ENCODE results near the gene WNT11.

Gene WNT11

GRCh38 chr11:76225122-76225611, 18.9 kb upstream of the WNT11 start:
- H3K4me3 ChIP-seq (ENCODE audit: insufficient read length, low read depth), result no peak overlapping the region
- TF ChIP-seq SUZ12 (IDR thresholded peaks at IDR 0.05; ENCODE audit: extremely low read depth, insufficient read depth, insufficient read length) (no peak), YY1 (IDR thresholded peaks at IDR 0.05; ENCODE audit: insufficient read depth, insufficient read length) (no peak), ZNF274 (IDR thresholded peaks at IDR 0.05; ENCODE audit: low read depth, low read length) (no peak)
- no peaks in the 10 kb centered on the region for H3K36me3 ChIP-seq (ENCODE audit: insufficient read depth, insufficient read length, low read length)
- H3K4me1 ChIP-seq (ENCODE audit: insufficient read depth, insufficient read length), result no peaks in the 10 kb centered on the region
- no peaks in the 10 kb centered on the region for H3K9me3 ChIP-seq (ENCODE audit: insufficient read depth, low read length)
- no peak for DNase-seq (ENCODE audit: low read depth, low spot score)
- H3K27me3 ChIP-seq (ENCODE audit: insufficient read depth, insufficient read length), result no peaks in the 10 kb centered on the region
- H3K9ac ChIP-seq (ENCODE audit: insufficient read length, low read depth), result no peak overlapping the region

- no peaks in the 10 kb centered on the region for H3K9me3 ChIP-seq (ENCODE audit: insufficient read depth, low read length)
- no peak overlapping the region for H3K4me3 ChIP-seq (ENCODE audit: insufficient read length, low read depth)
- DNase-seq (ENCODE audit: low read depth, low spot score), result no peak
- no peaks in the 10 kb centered on the region for H3K4me1 ChIP-seq (ENCODE audit: insufficient read depth, insufficient read length)
- no peak overlapping the region for H3K9ac ChIP-seq (ENCODE audit: insufficient read length, low read depth)
- no peaks in the 10 kb centered on the region for H3K27me3 ChIP-seq (ENCODE audit: insufficient read depth, insufficient read length)
- no peaks in the 10 kb centered on the region for H3K36me3 ChIP-seq (ENCODE audit: insufficient read depth, insufficient read length, low read length)
- TF ChIP-seq ZNF274 (IDR thresholded peaks at IDR 0.05; ENCODE audit: low read depth, low read length), result no peak
- TF ChIP-seq YY1 (IDR thresholded peaks at IDR 0.05; ENCODE audit: insufficient read depth, insufficient read length), result no peak
- TF ChIP-seq SUZ12 (IDR thresholded peaks at IDR 0.05; ENCODE audit: extremely low read depth, insufficient read depth, insufficient read length), result no peak
Observed at GRCh38 chr11:76224461-76225121, 18.3 kb upstream of the WNT11 start.

- no peak overlapping the region for H3K9ac ChIP-seq (ENCODE audit: insufficient read length, low read depth)
- no peaks in the 10 kb centered on the region for H3K4me1 ChIP-seq (ENCODE audit: insufficient read depth, insufficient read length)
- no peak overlapping the region for H3K4me3 ChIP-seq (ENCODE audit: insufficient read length, low read depth)
- H3K9me3 ChIP-seq (ENCODE audit: insufficient read depth, low read length), result no peaks in the 10 kb centered on the region
- H3K36me3 ChIP-seq (ENCODE audit: insufficient read depth, insufficient read length, low read length), result no peaks in the 10 kb centered on the region
- no peak for DNase-seq (ENCODE audit: low read depth, low spot score)
- H3K27me3 ChIP-seq (ENCODE audit: insufficient read depth, insufficient read length), result no peaks in the 10 kb centered on the region
- no peak for TF ChIP-seq SUZ12 (IDR thresholded peaks at IDR 0.05; ENCODE audit: extremely low read depth, insufficient read depth, insufficient read length)
Observed at GRCh38 chr11:76221365-76221764, 15.1 kb upstream of the WNT11 start.

- TF ChIP-seq ZNF274 (IDR thresholded peaks at IDR 0.05; ENCODE audit: low read depth, low read length) (no peak), SUZ12 (IDR thresholded peaks at IDR 0.05; ENCODE audit: extremely low read depth, insufficient read depth, insufficient read length) (no peak), YY1 (IDR thresholded peaks at IDR 0.05; ENCODE audit: insufficient read depth, insufficient read length) (no peak)
- DNase-seq (ENCODE audit: low read depth, low spot score), result no peak
- no peak overlapping the region for H3K4me3 ChIP-seq (ENCODE audit: insufficient read length, low read depth)
- H3K9me3 ChIP-seq (ENCODE audit: insufficient read depth, low read length), result no peaks in the 10 kb centered on the region
- peaks cover 4% of the 10 kb centered on the region for H3K4me1 ChIP-seq (ENCODE audit: insufficient read depth, insufficient read length)
- no peak overlapping the region for H3K9ac ChIP-seq (ENCODE audit: insufficient read length, low read depth)
- no peaks in the 10 kb centered on the region for H3K36me3 ChIP-seq (ENCODE audit: insufficient read depth, insufficient read length, low read length)
- no peaks in the 10 kb centered on the region for H3K27me3 ChIP-seq (ENCODE audit: insufficient read depth, insufficient read length)
Observed at GRCh38 chr11:76219243-76219642, 12.9 kb upstream of the WNT11 start.

GRCh38 chr11:76218449-76219178, 12.3 kb upstream of the WNT11 start:
- H3K4me3 ChIP-seq (ENCODE audit: insufficient read length, low read depth), result no peak overlapping the region
- no peak overlapping the region for H3K9ac ChIP-seq (ENCODE audit: insufficient read length, low read depth)
- no peak for TF ChIP-seq YY1 (IDR thresholded peaks at IDR 0.05; ENCODE audit: insufficient read depth, insufficient read length)
- TF ChIP-seq ZNF274 (IDR thresholded peaks at IDR 0.05; ENCODE audit: low read depth, low read length), result no peak
- no peak for TF ChIP-seq SUZ12 (IDR thresholded peaks at IDR 0.05; ENCODE audit: extremely low read depth, insufficient read depth, insufficient read length)
- H3K9me3 ChIP-seq (ENCODE audit: insufficient read depth, low read length), result no peaks in the 10 kb centered on the region
- no peaks in the 10 kb centered on the region for H3K27me3 ChIP-seq (ENCODE audit: insufficient read depth, insufficient read length)
- no peak for DNase-seq (ENCODE audit: low read depth, low spot score)
- no peaks in the 10 kb centered on the region for H3K36me3 ChIP-seq (ENCODE audit: insufficient read depth, insufficient read length, low read length)
- H3K4me1 ChIP-seq (ENCODE audit: insufficient read depth, insufficient read length), result peaks cover 4% of the 10 kb centered on the region

- H3K36me3 ChIP-seq (ENCODE audit: insufficient read depth, insufficient read length, low read length), result no peaks in the 10 kb centered on the region
- peaks cover 4% of the 10 kb centered on the region for H3K4me1 ChIP-seq (ENCODE audit: insufficient read depth, insufficient read length)
- H3K4me3 ChIP-seq (ENCODE audit: insufficient read length, low read depth), result no peak overlapping the region
- H3K9ac ChIP-seq (ENCODE audit: insufficient read length, low read depth), result no peak overlapping the region
- TF ChIP-seq SUZ12 (IDR thresholded peaks at IDR 0.05; ENCODE audit: extremely low read depth, insufficient read depth, insufficient read length) (no peak), YY1 (IDR thresholded peaks at IDR 0.05; ENCODE audit: insufficient read depth, insufficient read length) (no peak), ZNF274 (IDR thresholded peaks at IDR 0.05; ENCODE audit: low read depth, low read length) (no peak)
- DNase-seq (ENCODE audit: low read depth, low spot score), result no peak
- H3K27me3 ChIP-seq (ENCODE audit: insufficient read depth, insufficient read length), result peaks cover 4% of the 10 kb centered on the region
- H3K9me3 ChIP-seq (ENCODE audit: insufficient read depth, low read length), result no peaks in the 10 kb centered on the region
Observed at GRCh38 chr11:76217653-76218160, 11.4 kb upstream of the WNT11 start.
